ENCODE results near the gene AQP1. TPM values are rescaled to one million over a fixed set of nuclear protein-coding genes. Genes with fewer than 3 reads are reported as not detected.

AQP1 gene
- polyA plus RNA-seq, 2 of the 4 experiments (the other 2 are of a cell fraction): 0.49 to 0.58 TPM

DNA sequence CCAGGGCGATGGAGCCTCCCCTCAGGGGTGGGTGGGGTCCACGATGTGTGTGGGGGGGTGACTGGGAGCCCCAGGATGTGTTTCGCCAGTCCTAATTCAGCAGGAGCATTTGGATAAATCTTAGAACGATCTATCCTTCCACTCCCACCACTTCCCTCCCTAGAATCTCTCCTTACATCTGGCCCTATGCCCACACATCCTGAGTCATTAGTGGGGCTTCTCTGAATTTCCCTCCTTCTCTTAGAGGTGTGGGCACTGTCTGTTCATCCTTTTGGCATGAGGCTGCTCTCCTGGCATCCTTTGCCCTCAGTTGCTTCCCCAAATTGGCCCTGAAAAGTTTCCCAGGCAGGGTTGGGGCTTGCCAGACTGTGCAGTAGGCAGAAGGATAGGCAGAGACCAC is 53.7 kb downstream of the AQP1 start:
- H3K4me3 ChIP-seq: no peak overlapping the region
- ATAC-seq (no peak), FAIRE-seq (no peak), DNase-seq (ENCODE audit: low read depth in 1 of 2, low spot score in 1 of 2) (no peak)
- H3K4me2 ChIP-seq: no peak overlapping the region
- WGBS (ENCODE audit: missing lambda C conversion rate): 11% methylated on average over 4 of the region's 4 CpGs
- H3K4me1 ChIP-seq: no peaks in the 10 kb centered on the region
- H3K27ac ChIP-seq: no peak overlapping the region
- 0 out of 3 replicates have a peak, but pooled peaks cover 2% of the 10 kb centered on the region for H3K9me3 ChIP-seq
- no peak for TF ChIP-seq NR3C1 (IDR thresholded peaks at IDR 0.05)
- no peak for TF ChIP-seq FOSB (CRISPR knock-in tag; IDR thresholded peaks at IDR 0.05)
- no peak for TF ChIP-seq KDM1A (IDR thresholded peaks at IDR 0.05; ENCODE audit: low read depth)
- TF ChIP-seq ESRRA (IDR thresholded peaks at IDR 0.05; ENCODE audit: borderline replicate concordance, low read length): no peak
- no peak for TF ChIP-seq JUNB (IDR thresholded peaks at IDR 0.05)
- ChIA-PET CTCF (interaction anchor here (1.8 to 3.7 kb wide), 5 partner anchors 10 to 157 kb away, joined by 4 to 14 read pairs (median 13); no protein-coding TSS in a partner anchor), POLR2A (no interaction called here)

DNA sequence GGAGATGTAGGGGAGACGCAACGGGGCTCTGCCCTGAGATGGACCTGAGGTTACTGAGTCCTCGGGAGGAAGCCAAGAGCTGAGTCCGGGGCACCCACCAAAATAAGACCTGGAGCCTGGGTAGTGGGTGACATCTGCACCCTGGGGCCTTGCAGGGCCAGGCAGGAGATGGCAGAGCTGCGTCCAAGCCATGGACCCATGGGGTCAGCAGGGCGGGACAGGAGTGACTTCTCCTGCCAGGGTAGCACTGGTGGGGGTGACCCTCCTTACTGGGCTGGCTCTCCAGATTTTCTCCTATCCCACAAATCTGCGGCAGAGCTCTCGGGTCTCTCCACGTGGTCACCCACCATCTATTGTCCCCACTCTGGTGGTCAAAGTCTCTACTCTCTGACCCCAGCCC is 54.2 kb downstream of the AQP1 start:
- no peak for TF ChIP-seq BHLHE40 (IDR thresholded peaks at IDR 0.05; ENCODE audit: low read depth, low read length)
- no peak for TF ChIP-seq KDM1A (IDR thresholded peaks at IDR 0.05; ENCODE audit: low read depth)
- TF ChIP-seq ZC3H11A (IDR thresholded peaks at IDR 0.05): no peak
- no peak for TF ChIP-seq TFCP2L1 (CRISPR knock-in tag; IDR thresholded peaks at IDR 0.05)
- no peak for TF ChIP-seq ESRRA (IDR thresholded peaks at IDR 0.05; ENCODE audit: borderline replicate concordance, low read length)
- TF ChIP-seq, protein P1, sequence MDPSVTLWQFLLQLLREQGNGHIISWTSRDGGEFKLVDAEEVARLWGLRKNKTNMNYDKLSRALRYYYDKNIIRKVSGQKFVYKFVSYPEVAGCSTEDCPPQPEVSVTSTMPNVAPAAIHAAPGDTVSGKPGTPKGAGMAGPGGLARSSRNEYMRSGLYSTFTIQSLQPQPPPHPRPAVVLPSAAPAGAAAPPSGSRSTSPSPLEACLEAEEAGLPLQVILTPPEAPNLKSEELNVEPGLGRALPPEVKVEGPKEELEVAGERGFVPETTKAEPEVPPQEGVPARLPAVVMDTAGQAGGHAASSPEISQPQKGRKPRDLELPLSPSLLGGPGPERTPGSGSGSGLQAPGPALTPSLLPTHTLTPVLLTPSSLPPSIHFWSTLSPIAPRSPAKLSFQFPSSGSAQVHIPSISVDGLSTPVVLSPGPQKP (IDR thresholded peaks at IDR 0.05; ENCODE audit: low read depth, low read length): no peak
- no peak for TF ChIP-seq FOXS1 (CRISPR knock-in tag; IDR thresholded peaks at IDR 0.05)
- Histone ChIP-seq H3K4me2 (no peak overlapping the region), H3K27ac (no peak overlapping the region), H3K4me3 (no peak overlapping the region), H3K4me1 (no peaks in the 10 kb centered on the region), H3K9me3 (0 out of 3 replicates have a peak, but pooled peaks cover 2% of the 10 kb centered on the region)
- ATAC-seq (no peak), DNase-seq (ENCODE audit: low read depth in 1 of 2, low spot score in 1 of 2) (no peak), FAIRE-seq (no peak)
- 37% methylated on average over 9 of the region's 9 CpGs for WGBS (ENCODE audit: missing lambda C conversion rate)
- CTCF ChIA-PET: interaction anchor here (0.7 to 3.7 kb wide), 6 partner anchors 10 to 168 kb away, joined by 3 to 14 read pairs (median 12); no protein-coding TSS in a partner anchor
- POLR2A ChIA-PET: no interaction called here

DNA sequence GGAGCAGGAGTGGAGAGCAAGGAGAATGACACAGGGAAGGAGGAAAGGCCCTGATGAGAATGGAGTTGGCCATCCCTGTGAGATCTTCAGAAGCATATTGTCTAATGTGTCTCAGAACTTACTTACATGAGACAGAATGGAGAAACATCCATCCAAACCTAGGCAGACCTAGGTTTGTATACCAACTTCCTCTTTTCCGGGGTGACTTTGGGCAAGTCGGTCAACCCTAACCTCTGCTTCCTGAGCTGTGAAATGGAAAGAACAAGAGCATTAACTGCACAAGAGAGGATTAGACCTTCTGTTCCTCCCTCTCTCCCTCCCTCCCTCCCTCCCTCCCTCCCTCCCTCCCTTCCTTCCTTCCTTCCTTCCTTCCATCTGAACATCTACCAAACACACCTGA is 56.6 kb downstream of the AQP1 start:
- H3K4me3 ChIP-seq: no peak overlapping the region
- DNase-seq (ENCODE audit: low read depth in 1 of 2, low spot score in 1 of 2) (no peak), ATAC-seq (no peak), FAIRE-seq (no peak)
- no peaks in the 10 kb centered on the region for H3K9me3 ChIP-seq
- no peak overlapping the region for H3K4me2 ChIP-seq
- ChIA-PET POLR2A (no interaction called here), CTCF (interaction anchor here (1.1 to 3.3 kb wide), 3 partner anchors 10 to 155 kb away, joined by 3 to 13 read pairs (median 6); no protein-coding TSS in a partner anchor)
- 76% methylated on average over 2 of the region's 2 CpGs for WGBS (ENCODE audit: missing lambda C conversion rate)
- TF ChIP-seq CBX2 (IDR thresholded peaks at IDR 0.05; ENCODE audit: borderline replicate concordance, low read depth) (no peak), TFCP2L1 (CRISPR knock-in tag; IDR thresholded peaks at IDR 0.05) (no peak), E2F6 (IDR thresholded peaks at IDR 0.05; ENCODE audit: borderline replicate concordance, low read depth) (no peak)
- H3K4me1 ChIP-seq: no peaks in the 10 kb centered on the region
- no peak overlapping the region for H3K27ac ChIP-seq

DNA sequence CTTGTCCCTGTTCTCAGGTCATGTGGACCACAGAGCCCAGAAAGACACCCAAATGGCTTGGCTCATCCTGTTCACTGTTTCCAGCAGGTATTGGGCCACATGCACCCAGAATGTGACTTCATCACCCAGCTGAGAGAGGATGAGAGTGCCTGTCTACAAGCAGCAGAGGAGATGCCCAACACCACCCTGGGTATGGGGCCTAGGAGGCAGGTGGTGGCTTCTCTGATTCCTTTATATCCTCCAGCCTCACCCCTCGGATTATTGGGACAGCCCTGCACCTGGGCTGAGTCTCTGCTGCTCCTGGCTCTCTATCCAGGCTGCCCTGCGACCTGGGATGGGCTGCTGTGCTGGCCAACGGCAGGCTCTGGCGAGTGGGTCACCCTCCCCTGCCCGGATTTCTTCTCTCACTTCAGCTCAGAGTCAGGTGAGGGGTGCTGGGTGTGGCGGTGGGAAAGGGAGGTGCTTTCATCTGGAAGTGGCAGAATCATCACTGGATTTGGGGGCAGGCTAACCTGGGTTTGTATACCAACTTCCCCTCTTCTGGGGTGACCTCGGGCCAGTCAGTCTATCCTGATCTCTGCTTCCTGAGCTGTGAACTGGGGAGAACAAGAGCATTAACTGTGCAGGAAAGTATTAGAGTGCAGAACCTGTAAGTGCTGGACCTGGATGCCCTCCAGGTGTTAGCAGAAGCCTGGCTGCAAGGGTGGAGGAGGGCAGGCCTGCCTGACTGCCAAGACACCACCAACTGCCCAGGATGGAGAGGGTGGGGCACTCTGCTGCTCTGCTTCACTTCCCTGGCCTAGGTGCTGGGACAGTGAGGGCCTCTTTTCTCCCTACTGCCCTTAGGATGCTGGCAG is 57.3 kb downstream of the AQP1 start:
- DNase-seq (ENCODE audit: low read depth in 1 of 2, low spot score in 1 of 2): no peak
- TF ChIP-seq CBX8 (IDR thresholded peaks at IDR 0.05): no peak
- no peak for TF ChIP-seq NFE2L2 (conservative IDR thresholded peaks at IDR 0.05; ENCODE audit: low read length)
- TF ChIP-seq, protein P2, sequence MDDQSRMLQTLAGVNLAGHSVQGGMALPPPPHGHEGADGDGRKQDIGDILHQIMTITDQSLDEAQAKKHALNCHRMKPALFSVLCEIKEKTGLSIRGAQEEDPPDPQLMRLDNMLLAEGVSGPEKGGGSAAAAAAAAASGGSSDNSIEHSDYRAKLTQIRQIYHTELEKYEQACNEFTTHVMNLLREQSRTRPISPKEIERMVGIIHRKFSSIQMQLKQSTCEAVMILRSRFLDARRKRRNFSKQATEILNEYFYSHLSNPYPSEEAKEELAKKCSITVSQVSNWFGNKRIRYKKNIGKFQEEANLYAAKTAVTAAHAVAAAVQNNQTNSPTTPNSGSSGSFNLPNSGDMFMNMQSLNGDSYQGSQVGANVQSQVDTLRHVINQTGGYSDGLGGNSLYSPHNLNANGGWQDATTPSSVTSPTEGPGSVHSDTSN (IDR thresholded peaks at IDR 0.05): no peak
- no peak for TF ChIP-seq KDM5A (IDR thresholded peaks at IDR 0.05)
- no peak for TF ChIP-seq HOXB13 (CRISPR knock-in tag; IDR thresholded peaks at IDR 0.05; ENCODE audit: low read depth)
- TF ChIP-seq JUN (IDR thresholded peaks at IDR 0.05): no peak
- no peak for TF ChIP-seq FOSL2 (IDR thresholded peaks at IDR 0.05)
- no peak for TF ChIP-seq FOSL2 (CRISPR knock-in tag; IDR thresholded peaks at IDR 0.05)
- TF ChIP-seq ESRRA (IDR thresholded peaks at IDR 0.05; ENCODE audit: borderline replicate concordance, low read length): no peak
- no peak for TF ChIP-seq ZFP36 (IDR thresholded peaks at IDR 0.05; ENCODE audit: borderline replicate concordance, partially characterized antibody)
- TF ChIP-seq SREBF2 (IDR thresholded peaks at IDR 0.05): no peak
- no peak for TF ChIP-seq POLR2AphosphoS2 (conservative IDR thresholded peaks at IDR 0.05; ENCODE audit: low read length)
- no peak for TF ChIP-seq HES2 (IDR thresholded peaks at IDR 0.05)

More for the DNA sequence above, 57.3 kb downstream of the AQP1 start:
- no peak overlapping the region for H3K4me2 ChIP-seq
- H3K27ac ChIP-seq: no peak overlapping the region
- POLR2A ChIA-PET: no interaction called here
- H3K9me3 ChIP-seq: no peaks in the 10 kb centered on the region
- H3K4me1 ChIP-seq: no peaks in the 10 kb centered on the region
- WGBS (ENCODE audit: missing lambda C conversion rate): 41% methylated on average over 7 of the region's 7 CpGs
- FAIRE-seq (no peak), ATAC-seq (no peak)
- CTCF ChIA-PET: interaction anchor here (2.1 to 2.6 kb wide), 2 partner anchors 10 to 30 kb away, joined by 6 to 9 read pairs; no protein-coding TSS in a partner anchor
- no peak overlapping the region for H3K4me3 ChIP-seq

All from A549 (cell line).